Uterus (tissue), 2 donors: ENCODE results near the gene DPYSL5.

Source experiments
- POLR2A ChIP-seq, 2 donors: fragments of 450-650 bp; IDR thresholded peaks; one replicate each; pipeline ENCODE4 v1.6.1; 2016; ENCODE audit warnings: antibody characterized with exemption in 2 of 2, mild to moderate bottlenecking in 1 of 2, moderate library complexity in 1 of 2
- TF ChIP-seq, protein P1 (sequence below), 4 experiments: fragments of 200-600 bp in 2 of 4; fragments of 450-650 bp in 2 of 4; sonication (generic) in 2 of 4; IDR thresholded peaks; one replicate each; pipeline ENCODE4 v1.5.1; 2016 to 2019; ENCODE audit warnings: antibody characterized with exemption in 4 of 4, mild to moderate bottlenecking in 2 of 4, moderate library complexity in 1 of 4

DNA sequence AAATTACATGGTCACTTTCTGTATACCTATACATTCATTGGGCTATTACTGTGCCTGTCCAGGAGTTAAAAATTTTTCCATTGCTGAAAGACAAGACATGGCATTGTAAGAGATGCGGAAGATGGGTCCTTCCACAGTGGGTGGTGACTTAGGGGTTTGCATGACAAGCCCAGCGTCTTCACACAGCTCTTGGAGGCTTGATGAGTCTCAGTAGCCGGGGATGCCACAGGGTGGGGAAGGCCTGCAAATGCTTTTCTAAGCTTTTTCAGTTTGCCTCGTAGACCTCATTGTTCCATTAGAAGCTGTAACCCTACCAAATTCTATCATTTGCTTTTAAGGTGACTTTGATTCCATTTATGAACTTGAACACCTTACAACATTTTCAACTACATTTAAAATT lies 104.4 kb downstream of the DPYSL5 start:
- TF ChIP-seq, protein P1, sequence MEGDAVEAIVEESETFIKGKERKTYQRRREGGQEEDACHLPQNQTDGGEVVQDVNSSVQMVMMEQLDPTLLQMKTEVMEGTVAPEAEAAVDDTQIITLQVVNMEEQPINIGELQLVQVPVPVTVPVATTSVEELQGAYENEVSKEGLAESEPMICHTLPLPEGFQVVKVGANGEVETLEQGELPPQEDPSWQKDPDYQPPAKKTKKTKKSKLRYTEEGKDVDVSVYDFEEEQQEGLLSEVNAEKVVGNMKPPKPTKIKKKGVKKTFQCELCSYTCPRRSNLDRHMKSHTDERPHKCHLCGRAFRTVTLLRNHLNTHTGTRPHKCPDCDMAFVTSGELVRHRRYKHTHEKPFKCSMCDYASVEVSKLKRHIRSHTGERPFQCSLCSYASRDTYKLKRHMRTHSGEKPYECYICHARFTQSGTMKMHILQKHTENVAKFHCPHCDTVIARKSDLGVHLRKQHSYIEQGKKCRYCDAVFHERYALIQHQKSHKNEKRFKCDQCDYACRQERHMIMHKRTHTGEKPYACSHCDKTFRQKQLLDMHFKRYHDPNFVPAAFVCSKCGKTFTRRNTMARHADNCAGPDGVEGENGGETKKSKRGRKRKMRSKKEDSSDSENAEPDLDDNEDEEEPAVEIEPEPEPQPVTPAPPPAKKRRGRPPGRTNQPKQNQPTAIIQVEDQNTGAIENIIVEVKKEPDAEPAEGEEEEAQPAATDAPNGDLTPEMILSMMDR (IDR thresholded peaks at IDR 0.05), result no peak
- no peak for TF ChIP-seq POLR2A (IDR thresholded peaks at IDR 0.05)
